ENCODE results near the gene GUK1. TPM values are rescaled to one million over a fixed set of nuclear protein-coding genes. Genes with fewer than 3 reads are reported as not detected.

GUK1 gene
- total and polyA plus RNA-seq, 2 experiments from 2014 or later: 87.5 to 121 TPM

GRCh38 chr1:228093050-228093906 is 46.8 kb upstream of the GUK1 start (continued):
- TF ChIP-seq, protein P1, sequence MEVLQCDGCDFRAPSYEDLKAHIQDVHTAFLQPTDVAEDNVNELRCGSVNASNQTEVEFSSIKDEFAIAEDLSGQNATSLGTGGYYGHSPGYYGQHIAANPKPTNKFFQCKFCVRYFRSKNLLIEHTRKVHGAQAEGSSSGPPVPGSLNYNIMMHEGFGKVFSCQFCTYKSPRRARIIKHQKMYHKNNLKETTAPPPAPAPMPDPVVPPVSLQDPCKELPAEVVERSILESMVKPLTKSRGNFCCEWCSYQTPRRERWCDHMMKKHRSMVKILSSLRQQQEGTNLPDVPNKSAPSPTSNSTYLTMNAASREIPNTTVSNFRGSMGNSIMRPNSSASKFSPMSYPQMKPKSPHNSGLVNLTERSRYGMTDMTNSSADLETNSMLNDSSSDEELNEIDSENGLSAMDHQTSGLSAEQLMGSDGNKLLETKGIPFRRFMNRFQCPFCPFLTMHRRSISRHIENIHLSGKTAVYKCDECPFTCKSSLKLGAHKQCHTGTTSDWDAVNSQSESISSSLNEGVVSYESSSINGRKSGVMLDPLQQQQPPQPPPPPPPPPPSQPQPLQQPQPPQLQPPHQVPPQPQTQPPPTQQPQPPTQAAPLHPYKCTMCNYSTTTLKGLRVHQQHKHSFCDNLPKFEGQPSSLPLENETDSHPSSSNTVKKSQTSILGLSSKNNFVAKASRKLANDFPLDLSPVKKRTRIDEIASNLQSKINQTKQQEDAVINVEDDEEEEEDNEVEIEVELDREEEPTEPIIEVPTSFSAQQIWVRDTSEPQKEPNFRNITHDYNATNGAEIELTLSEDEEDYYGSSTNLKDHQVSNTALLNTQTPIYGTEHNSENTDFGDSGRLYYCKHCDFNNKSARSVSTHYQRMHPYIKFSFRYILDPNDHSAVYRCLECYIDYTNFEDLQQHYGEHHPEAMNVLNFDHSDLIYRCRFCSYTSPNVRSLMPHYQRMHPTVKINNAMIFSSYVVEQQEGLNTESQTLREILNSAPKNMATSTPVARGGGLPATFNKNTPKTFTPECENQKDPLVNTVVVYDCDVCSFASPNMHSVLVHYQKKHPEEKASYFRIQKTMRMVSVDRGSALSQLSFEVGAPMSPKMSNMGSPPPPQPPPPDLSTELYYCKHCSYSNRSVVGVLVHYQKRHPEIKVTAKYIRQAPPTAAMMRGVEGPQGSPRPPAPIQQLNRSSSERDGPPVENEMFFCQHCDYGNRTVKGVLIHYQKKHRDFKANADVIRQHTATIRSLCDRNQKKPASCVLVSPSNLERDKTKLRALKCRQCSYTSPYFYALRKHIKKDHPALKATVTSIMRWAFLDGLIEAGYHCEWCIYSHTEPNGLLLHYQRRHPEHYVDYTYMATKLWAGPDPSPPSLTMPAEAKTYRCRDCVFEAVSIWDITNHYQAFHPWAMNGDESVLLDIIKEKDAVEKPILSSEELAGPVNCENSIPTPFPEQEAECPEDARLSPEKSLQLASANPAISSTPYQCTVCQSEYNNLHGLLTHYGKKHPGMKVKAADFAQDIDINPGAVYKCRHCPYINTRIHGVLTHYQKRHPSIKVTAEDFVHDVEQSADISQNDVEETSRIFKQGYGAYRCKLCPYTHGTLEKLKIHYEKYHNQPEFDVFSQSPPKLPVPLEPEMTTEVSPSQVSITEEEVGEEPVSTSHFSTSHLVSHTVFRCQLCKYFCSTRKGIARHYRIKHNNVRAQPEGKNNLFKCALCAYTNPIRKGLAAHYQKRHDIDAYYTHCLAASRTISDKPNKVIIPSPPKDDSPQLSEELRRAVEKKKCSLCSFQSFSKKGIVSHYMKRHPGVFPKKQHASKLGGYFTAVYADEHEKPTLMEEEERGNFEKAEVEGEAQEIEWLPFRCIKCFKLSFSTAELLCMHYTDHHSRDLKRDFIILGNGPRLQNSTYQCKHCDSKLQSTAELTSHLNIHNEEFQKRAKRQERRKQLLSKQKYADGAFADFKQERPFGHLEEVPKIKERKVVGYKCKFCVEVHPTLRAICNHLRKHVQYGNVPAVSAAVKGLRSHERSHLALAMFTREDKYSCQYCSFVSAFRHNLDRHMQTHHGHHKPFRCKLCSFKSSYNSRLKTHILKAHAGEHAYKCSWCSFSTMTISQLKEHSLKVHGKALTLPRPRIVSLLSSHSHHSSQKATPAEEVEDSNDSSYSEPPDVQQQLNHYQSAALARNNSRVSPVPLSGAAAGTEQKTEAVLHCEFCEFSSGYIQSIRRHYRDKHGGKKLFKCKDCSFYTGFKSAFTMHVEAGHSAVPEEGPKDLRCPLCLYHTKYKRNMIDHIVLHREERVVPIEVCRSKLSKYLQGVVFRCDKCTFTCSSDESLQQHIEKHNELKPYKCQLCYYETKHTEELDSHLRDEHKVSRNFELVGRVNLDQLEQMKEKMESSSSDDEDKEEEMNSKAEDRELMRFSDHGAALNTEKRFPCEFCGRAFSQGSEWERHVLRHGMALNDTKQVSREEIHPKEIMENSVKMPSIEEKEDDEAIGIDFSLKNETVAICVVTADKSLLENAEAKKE (CRISPR knock-in tag; IDR thresholded peaks at IDR 0.05): no peak
- TF ChIP-seq NANOG (IDR thresholded peaks at IDR 0.05; ENCODE audit: borderline replicate concordance) (no peak), EZH2phosphoT487 (IDR thresholded peaks at IDR 0.05; ENCODE audit: unreplicated experiment) (no peak), CTCF (conservative IDR thresholded peaks at IDR 0.05; ENCODE audit: low read depth in 2 of 2) (no peak), REST (IDR thresholded peaks at IDR 0.05; ENCODE audit: unreplicated experiment) (no peak), ZNF114 (CRISPR knock-in tag; IDR thresholded peaks at IDR 0.05) (no peak)

All from GM23338 (cell line).